ENCODE data around the gene CHIT1. TPM values are rescaled to one million over a fixed set of nuclear protein-coding genes. Genes with fewer than 3 reads are reported as not detected.

CHIT1 gene
- total RNA-seq, 2 experiments from 2014 or later: 0.39 to 0.50 TPM

DNA sequence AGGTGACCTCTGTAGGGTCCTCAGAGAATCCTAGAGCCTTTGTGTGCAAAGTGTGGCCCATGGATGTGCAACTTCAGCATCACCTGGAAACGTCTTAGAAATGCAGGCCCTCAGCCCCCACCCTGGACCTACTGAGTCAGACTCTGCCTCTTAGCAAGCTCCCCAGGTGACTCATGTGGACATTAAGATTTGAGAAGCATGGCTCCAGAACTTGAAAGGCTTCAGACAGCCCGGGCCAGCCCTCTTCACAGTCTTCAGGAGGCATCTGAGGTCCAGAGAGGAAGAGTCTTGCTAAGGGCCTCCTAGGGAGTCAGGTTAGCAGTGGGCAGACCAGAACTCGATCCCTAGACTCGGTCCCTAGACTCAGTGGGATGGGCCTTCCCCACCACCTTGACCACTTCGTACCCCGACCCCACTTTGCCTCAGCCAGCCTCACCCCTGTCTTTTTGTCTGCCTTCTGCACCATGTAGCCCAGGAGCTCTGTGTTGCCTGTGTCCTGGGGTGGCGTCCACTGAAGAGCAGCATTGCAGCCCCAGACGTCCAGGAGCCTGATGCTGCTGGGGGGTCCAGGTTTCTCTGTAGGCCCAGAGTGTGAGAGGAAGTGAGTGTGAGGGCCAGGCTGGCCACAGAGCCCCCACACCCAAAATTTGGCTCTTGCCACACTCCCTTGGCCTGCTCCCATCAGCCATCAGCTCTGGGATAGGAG is 58.7 kb downstream of the CHIT1 start:
- Mint-ChIP-seq H3K27me3 (ENCODE audit: low read depth) (no peaks in the 10 kb centered on the region), H3K4me1 (ENCODE audit: low read depth) (peaks cover 2% of the 10 kb centered on the region), H3K9me3 (ENCODE audit: insufficient read depth) (no peaks in the 10 kb centered on the region), H3K4me3 (no peak overlapping the region), H3K36me3 (ENCODE audit: low read depth) (no peaks in the 10 kb centered on the region), H3K27ac (no peak overlapping the region)
- CTCF ChIA-PET: interaction anchor here (0.7 to 2.8 kb wide), 6 partner anchors 12 to 132 kb away, joined by 3 to 13 read pairs (median 8); no protein-coding TSS in a partner anchor
- ATAC-seq (no peak), DNase-seq (no peak)
- POLR2A ChIA-PET: no interaction called here

DNA sequence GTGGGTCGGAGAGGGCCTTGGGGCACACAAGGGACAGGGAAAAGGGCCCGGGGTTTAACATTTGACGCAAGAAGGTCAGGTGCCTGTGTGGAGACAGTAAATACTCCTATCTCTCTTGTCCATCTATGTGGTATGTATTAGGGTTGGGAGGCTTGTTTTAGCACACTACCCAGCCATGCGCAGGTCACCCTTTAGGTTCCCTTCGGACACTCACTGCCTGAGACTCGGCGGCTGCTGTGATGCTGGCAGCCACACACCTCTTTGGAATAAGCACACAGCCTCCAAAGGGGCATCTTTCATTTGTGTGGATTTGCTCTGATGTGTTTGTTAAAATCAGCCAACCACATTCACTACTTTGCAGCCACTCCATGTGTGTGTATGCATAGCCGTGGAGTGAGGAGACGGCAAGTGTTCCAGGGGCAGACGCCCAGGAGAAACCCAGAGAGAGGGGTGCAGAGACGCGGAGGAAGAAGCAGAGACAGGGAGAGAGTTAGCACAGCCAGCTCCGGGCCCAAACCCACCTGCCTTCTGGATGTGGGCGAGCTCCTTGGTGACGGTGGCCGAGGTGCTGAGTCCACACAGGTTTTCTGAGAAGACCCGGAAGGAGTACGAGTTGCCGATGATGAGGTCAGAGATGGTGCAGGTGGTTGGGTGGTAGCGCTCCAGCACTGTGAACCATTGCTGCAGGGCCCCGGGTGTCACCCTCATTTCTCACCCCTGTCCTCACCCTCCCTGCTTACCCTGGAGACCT is 59.5 kb downstream of the CHIT1 start:
- ATAC-seq: no peak
- ChIA-PET POLR2A (no interaction called here), CTCF (interaction anchor here (1.3 kb wide), 1 partner anchor 131 kb away, joined by 6 read pairs; no protein-coding TSS in a partner anchor)
- H3K36me3 Mint-ChIP-seq (ENCODE audit: low read depth): no peaks in the 10 kb centered on the region
- no peak overlapping the region for H3K27ac Mint-ChIP-seq
- no peak for DNase-seq
- H3K4me3 Mint-ChIP-seq: no peak overlapping the region
- H3K9me3 Mint-ChIP-seq (ENCODE audit: insufficient read depth): no peaks in the 10 kb centered on the region
- peaks cover 2% of the 10 kb centered on the region for H3K4me1 Mint-ChIP-seq (ENCODE audit: low read depth)
- no peaks in the 10 kb centered on the region for H3K27me3 Mint-ChIP-seq (ENCODE audit: low read depth)

DNA sequence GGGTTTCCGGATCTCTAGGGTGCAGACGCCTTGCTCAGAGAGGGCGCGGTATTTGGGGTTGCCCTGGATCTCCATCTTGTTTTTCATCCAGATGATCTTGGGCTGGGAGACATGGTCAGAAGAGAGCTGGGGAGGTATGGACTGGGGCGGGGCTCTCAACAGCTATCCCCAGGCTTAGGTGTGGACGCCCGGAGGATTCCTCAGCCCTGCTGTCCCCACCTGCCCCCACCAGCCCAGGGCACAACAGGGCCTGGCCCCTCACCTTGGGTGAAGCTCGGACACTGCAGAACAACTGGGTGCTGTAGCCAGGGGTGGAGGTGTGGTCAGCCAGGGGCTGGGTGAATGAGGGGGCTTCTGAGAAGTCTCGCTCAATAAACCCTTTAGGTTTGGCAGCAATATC is 60.5 kb downstream of the CHIT1 start:
- H3K36me3 Mint-ChIP-seq (ENCODE audit: low read depth): no peaks in the 10 kb centered on the region

DNA sequence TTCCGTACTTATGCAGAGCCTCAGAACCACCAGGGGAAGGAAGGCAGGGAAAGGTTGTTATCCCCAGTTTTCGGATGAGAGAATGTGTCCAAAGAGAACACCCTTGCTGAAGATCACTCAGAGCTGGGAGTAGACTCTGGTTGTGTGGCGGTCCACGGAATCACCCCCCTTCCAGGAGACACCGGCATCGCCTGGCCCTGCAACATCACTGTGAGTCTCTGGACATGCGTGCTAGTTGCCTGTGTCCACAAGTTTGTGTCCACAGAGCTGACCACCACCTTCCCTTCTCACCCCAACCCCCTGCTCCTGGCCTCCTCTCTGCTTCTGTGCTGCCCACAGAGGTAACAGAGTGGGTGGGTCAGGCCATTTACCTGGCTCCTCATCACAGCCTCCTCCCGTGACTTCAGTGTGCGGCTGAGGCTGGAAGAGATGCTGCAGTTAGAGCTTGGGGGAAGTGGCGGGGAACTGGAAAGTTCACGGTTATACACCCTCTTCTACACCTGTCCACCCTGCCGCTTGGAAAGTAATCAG is 61.2 kb downstream of the CHIT1 start:
- H3K4me1 Mint-ChIP-seq (ENCODE audit: low read depth): peaks cover 2% of the 10 kb centered on the region
- H3K27me3 Mint-ChIP-seq (ENCODE audit: low read depth): peaks cover 4% of the 10 kb centered on the region
- no peak overlapping the region for H3K4me3 Mint-ChIP-seq
- no peaks in the 10 kb centered on the region for H3K9me3 Mint-ChIP-seq (ENCODE audit: insufficient read depth)
- POLR2A ChIA-PET: no interaction called here
- no peak for ATAC-seq
- CTCF ChIA-PET: interaction anchor here (1.2 kb wide), 1 partner anchor 50 kb away, joined by 3 read pairs; no protein-coding TSS in a partner anchor
- no peak for DNase-seq
- H3K36me3 Mint-ChIP-seq (ENCODE audit: low read depth): no peaks in the 10 kb centered on the region
- H3K27ac Mint-ChIP-seq: no peak overlapping the region

More for the DNA sequence above, 60.5 kb downstream of the CHIT1 start:
- POLR2A ChIA-PET: no interaction called here
- CTCF ChIA-PET: interaction anchor here (1.2 kb wide), 1 partner anchor 51 kb away, joined by 3 read pairs; no protein-coding TSS in a partner anchor
- no peak overlapping the region for H3K27ac Mint-ChIP-seq
- DNase-seq: no peak
- ATAC-seq: no peak
- H3K4me1 Mint-ChIP-seq (ENCODE audit: low read depth): peaks cover 2% of the 10 kb centered on the region
- peaks cover 4% of the 10 kb centered on the region for H3K27me3 Mint-ChIP-seq (ENCODE audit: low read depth)
- no peak overlapping the region for H3K4me3 Mint-ChIP-seq
- H3K9me3 Mint-ChIP-seq (ENCODE audit: insufficient read depth): no peaks in the 10 kb centered on the region

DNA sequence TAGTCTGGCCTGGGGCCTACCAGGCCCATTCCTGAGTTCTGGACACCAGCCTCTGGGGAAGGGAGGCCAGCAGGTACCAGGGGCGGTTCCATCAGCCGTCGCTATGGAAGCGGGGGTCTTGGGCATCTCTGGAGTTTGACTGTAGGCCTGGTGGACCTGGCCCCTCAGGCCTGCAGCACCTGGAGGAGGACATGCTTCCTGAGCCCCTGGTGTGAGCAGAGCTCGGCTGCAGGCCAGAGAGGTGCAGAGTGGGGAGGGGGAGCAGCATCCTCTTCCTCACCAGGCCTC is 61.6 kb downstream of the CHIT1 start:
- Mint-ChIP-seq H3K4me3 (no peak overlapping the region), H3K4me1 (ENCODE audit: low read depth) (peaks cover 2% of the 10 kb centered on the region), H3K9me3 (ENCODE audit: insufficient read depth) (no peaks in the 10 kb centered on the region), H3K27ac (no peak overlapping the region), H3K27me3 (ENCODE audit: low read depth) (peaks cover 7% of the 10 kb centered on the region), H3K36me3 (ENCODE audit: low read depth) (no peaks in the 10 kb centered on the region)
- ChIA-PET CTCF (no interaction called here), POLR2A (no interaction called here)
- ATAC-seq (no peak), DNase-seq (no peak)

DNA sequence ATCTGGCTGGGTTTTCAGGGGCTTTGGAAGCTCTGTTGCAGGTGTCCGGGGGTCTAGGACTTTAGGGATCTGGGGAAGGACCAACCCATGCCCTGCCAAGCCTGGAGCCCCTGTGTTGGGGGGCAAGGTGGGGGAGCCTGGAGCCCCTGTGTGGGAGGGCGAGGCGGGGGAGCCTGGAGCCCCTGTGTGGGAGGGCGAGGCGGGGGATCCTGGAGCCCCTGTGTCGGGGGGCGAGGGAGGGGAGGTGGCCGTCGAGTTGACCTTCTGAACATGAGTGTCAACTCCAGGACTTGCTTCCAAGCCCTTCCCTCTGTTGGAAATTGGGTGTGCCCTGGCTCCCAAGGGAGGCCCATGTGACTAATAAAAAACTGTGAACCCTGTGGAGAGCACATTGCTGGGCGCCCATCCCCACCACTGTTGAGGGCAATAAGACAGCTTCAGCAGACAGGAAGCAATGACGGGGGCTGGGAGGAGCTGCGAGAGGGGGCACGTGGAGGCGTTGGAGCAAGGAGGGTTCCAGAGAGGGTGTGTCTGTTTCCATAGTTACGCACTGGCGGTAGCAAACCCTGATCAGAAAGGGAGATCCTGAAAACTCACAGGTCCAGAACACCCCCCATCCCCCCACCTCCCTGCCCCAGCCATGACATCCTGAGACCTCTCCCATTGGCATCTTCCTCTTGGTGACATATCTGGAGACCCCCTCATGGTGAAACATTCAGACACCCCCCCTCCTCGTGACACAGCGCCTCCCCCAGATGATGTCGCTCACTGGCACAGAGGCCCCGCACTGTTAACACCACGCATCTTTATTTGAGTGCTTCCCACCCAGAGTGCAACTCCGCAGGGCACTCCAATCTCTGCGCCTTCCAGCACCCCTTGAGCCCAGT is 62.2 kb downstream of the CHIT1 start:
- Mint-ChIP-seq H3K27me3 (ENCODE audit: low read depth) (peaks cover 10% of the 10 kb centered on the region), H3K36me3 (ENCODE audit: low read depth) (no peaks in the 10 kb centered on the region), H3K4me3 (no peak overlapping the region), H3K27ac (no peak overlapping the region), H3K4me1 (ENCODE audit: low read depth) (peaks cover 2% of the 10 kb centered on the region), H3K9me3 (ENCODE audit: insufficient read depth) (no peaks in the 10 kb centered on the region)
- ChIA-PET POLR2A (no interaction called here), CTCF (interaction anchor here (1.0 kb wide), 1 partner anchor 49 kb away, joined by 3 read pairs; no protein-coding TSS in a partner anchor)
- DNase-seq: peak; percentile 24
- ATAC-seq: no peak

DNA sequence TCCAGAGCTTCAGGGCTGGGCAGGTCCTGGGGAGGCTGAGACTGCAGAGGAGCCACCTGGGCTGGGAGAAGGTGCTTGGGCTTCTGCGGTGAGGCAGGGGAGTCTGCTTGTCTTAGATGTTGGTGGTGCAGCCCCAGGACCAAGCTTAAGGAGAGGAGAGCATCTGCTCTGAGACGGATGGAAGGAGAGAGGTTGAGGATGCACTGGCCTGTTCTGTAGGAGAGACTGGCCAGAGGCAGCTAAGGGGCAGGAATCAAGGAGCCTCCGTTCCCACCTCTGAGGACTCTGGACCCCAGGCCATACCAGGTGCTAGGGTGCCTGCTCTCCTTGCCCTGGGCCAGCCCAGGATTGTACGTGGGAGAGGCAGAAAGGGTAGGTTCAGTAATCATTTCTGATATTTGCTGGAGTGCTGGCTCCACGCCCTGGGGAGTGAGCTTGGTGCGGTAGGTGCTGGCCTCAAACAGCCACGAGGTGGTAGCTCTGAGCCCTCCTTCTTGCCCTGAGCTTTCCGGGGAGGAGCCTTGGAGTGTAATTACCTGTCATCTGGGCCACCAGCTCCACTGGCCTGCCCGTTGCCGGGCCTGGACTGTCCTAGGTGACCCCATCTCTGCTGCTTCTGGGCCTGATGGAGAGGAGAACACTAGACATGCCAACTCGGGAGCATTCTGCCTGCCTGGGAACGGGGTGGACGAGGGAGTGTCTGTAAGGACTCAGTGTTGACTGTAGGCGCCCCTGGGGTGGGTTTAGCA is 63.1 kb downstream of the CHIT1 start:
- no peak overlapping the region for H3K4me3 Mint-ChIP-seq
- ChIA-PET CTCF (interaction anchor here (0.6 to 1.0 kb wide), 3 partner anchors 50 to 103 kb away, joined by 3 read pairs; no protein-coding TSS in a partner anchor), POLR2A (no interaction called here)
- peak overlapping the region; percentile 35 for H3K27ac Mint-ChIP-seq
- peak; percentile 28 for DNase-seq
- no peaks in the 10 kb centered on the region for H3K9me3 Mint-ChIP-seq (ENCODE audit: insufficient read depth)
- H3K4me1 Mint-ChIP-seq (ENCODE audit: low read depth): peaks cover 2% of the 10 kb centered on the region
- H3K27me3 Mint-ChIP-seq (ENCODE audit: low read depth): peaks cover 10% of the 10 kb centered on the region
- H3K36me3 Mint-ChIP-seq (ENCODE audit: low read depth): no peaks in the 10 kb centered on the region
- peak; percentile 49 for ATAC-seq

Other genes starting within 250 kb of the CHIT1 start
- 10 to 100 TPM; 78.3 to 81.3 TPM for gene TMEM183A, start 222.3 kb downstream of the CHIT1 start, total RNA-seq
- 10 to 100 TPM; 31.9 to 32.0 TPM for gene PPFIA4, start 203.2 kb downstream of the CHIT1 start, total RNA-seq
- not detected for gene MYOG, start 143.7 kb downstream of the CHIT1 start, total RNA-seq
- not detected for gene ADORA1, start 101.9 kb downstream of the CHIT1 start, total RNA-seq
- gene MYBPH, start 53.8 kb downstream of the CHIT1 start, total RNA-seq: not detected
- gene CHI3L1, start 43.0 kb downstream of the CHIT1 start, total RNA-seq: not detected
- gene BTG2, start 75.8 kb upstream of the CHIT1 start, total RNA-seq: 10 to 100 TPM; 58.6 to 58.9 TPM
- gene FMOD, start 121.4 kb upstream of the CHIT1 start, total RNA-seq: not detected
- gene PRELP, start 246.1 kb upstream of the CHIT1 start, total RNA-seq: not detected